ENCODE measurements around the gene ANKLE2. TPM values are rescaled to one million over a fixed set of nuclear protein-coding genes. Genes with fewer than 3 reads are reported as not detected.

Gene ANKLE2
- total RNA-seq, 1 experiment from 2014 or later, result 80.3 TPM

- H3K79me1 ChIP-seq (ENCODE audit: insufficient read depth, low read depth, low read length, poor library complexity, severe bottlenecking), result no peaks in the 10 kb centered on the region
- peaks cover 72 to 93% (median 92%) of the 10 kb centered on the region in 3 experiments for H3K36me3 Mint-ChIP-seq (ENCODE audit: insufficient read depth in 1 of 3, low read depth in 3 of 3)
- no peak overlapping the region for H3K4me2 ChIP-seq (ENCODE audit: insufficient read depth, insufficient read length, low read length)
- H3K79me2 ChIP-seq (ENCODE audit: insufficient read depth, low read length), result no peaks in the 10 kb centered on the region
- DNase-seq, result no peak
- H3K23me2 ChIP-seq (ENCODE audit: insufficient read length, low read depth, low read length, poor library complexity, severe bottlenecking), result no peaks in the 10 kb centered on the region
- H2BK120ac ChIP-seq (ENCODE audit: low read depth, low read length, poor library complexity, severe bottlenecking), result no peak overlapping the region
- H3K14ac ChIP-seq (ENCODE audit: insufficient read depth, low read length), result no peak overlapping the region
- H3K18ac ChIP-seq (ENCODE audit: insufficient read length, low read depth, low read length), result no peak overlapping the region
- no peak overlapping the region for H4K5ac ChIP-seq (ENCODE audit: insufficient read length, low read depth, low read length)
- no peak overlapping the region for H3T11ph ChIP-seq (ENCODE audit: low read length)
- no peak overlapping the region for H4K8ac ChIP-seq (replicated peaks; ENCODE audit: insufficient read length, low read depth, low read length)
- peaks cover 9 to 10% of the 10 kb centered on the region in 2 experiments for H3K9me3 Mint-ChIP-seq
- no peak overlapping the region for H3K4ac ChIP-seq (ENCODE audit: low read depth, low read length)
- H3K9ac ChIP-seq (ENCODE audit: extremely low read depth, insufficient read length, low read length), result no peak overlapping the region
- no peak overlapping the region for H3K56ac ChIP-seq (ENCODE audit: insufficient read length, low read depth, low read length)
- no peak overlapping the region for H3K4me3 Mint-ChIP-seq
- H2AK5ac ChIP-seq (ENCODE audit: insufficient read length, low read length), result no peak overlapping the region
- H3K27ac Mint-ChIP-seq, result peak overlapping the region in 1 of 3 experiments; percentile 35; a peak in 1 of 7 replicates
- H2BK12ac ChIP-seq (ENCODE audit: insufficient read length, low read depth, low read length), result no peak overlapping the region
- H3K4me1 Mint-ChIP-seq, result no peaks in the 10 kb centered on the region
- WGBS (ENCODE audit: extremely low coverage, insufficient read length, low lambda C conversion rate), result no CpG with 5 or more reads among the region's 10 CpGs
- H2AFZ ChIP-seq (ENCODE audit: low read length), result no peak overlapping the region
- no peak overlapping the region for H4K91ac ChIP-seq (ENCODE audit: insufficient read length, low read depth, low read length)
- no peak overlapping the region for H2BK15ac ChIP-seq (ENCODE audit: low read depth, low read length)
- H2BK5ac ChIP-seq (ENCODE audit: insufficient read length, low read length), result no peak overlapping the region
- no peak overlapping the region for H2BK20ac ChIP-seq (ENCODE audit: low read depth, low read length, poor library complexity, severe bottlenecking)
- H3K4me1 ChIP-seq (ENCODE audit: insufficient read depth, low read length), result no peaks in the 10 kb centered on the region
- no peak overlapping the region for H3K23ac ChIP-seq (ENCODE audit: insufficient read length, low read depth, low read length)
- H3K27me3 Mint-ChIP-seq (ENCODE audit: low read depth), result no peaks in the 10 kb centered on the region
- no peaks in the 10 kb centered on the region for H4K20me1 ChIP-seq (ENCODE audit: control insufficient read depth, insufficient read depth, insufficient read length)
- no peak overlapping the region for H3K27ac ChIP-seq (ENCODE audit: insufficient read length, low read depth, low read length)
- no peak for TF ChIP-seq CTCF (conservative IDR thresholded peaks at IDR 0.05)
- H3K9me3 ChIP-seq (ENCODE audit: control insufficient read depth, low read depth, low read length), result no peaks in the 10 kb centered on the region
- H3K27me3 ChIP-seq (ENCODE audit: insufficient read depth, low read length), result no peaks in the 10 kb centered on the region
Measured at GRCh38 chr12:132734206-132734605, 27.4 kb downstream of the ANKLE2 start.
